KOPT-K1 (cell line): ENCODE measurements around the gene NPM3.
"Not testable (repeated sequence)": the region's sequence is repeated elsewhere in the genome, so short reads cannot be mapped to it uniquely, and the experiment has no call there.

Experiments used
- H3K27ac ChIP-seq: fragments of 200-600 bp; sonication (generic); 2 replicates; pipeline ENCODE4 v1.5.1; 2016; ENCODE audit warnings: antibody characterized with exemption, mild to moderate bottlenecking, low read depth, low read length; ENCODE audit not compliant: poor library complexity, severe bottlenecking
- H3K36me3 ChIP-seq: fragments of 200-600 bp; sonication (generic); 2 replicates; pipeline ENCODE4 v1.5.1; 2017; ENCODE audit warnings: antibody characterized with exemption, mild to moderate bottlenecking, low read length, moderate library complexity; ENCODE audit not compliant: insufficient read depth
- H3K9me3 ChIP-seq: fragments of 200-600 bp; sonication (generic); 2 replicates; pipeline ENCODE4 v1.5.1; 2017; ENCODE audit warnings: antibody characterized with exemption, low read length, mild to moderate bottlenecking; ENCODE audit not compliant: insufficient read depth, poor library complexity, severe bottlenecking

NPM3 gene

DNA sequence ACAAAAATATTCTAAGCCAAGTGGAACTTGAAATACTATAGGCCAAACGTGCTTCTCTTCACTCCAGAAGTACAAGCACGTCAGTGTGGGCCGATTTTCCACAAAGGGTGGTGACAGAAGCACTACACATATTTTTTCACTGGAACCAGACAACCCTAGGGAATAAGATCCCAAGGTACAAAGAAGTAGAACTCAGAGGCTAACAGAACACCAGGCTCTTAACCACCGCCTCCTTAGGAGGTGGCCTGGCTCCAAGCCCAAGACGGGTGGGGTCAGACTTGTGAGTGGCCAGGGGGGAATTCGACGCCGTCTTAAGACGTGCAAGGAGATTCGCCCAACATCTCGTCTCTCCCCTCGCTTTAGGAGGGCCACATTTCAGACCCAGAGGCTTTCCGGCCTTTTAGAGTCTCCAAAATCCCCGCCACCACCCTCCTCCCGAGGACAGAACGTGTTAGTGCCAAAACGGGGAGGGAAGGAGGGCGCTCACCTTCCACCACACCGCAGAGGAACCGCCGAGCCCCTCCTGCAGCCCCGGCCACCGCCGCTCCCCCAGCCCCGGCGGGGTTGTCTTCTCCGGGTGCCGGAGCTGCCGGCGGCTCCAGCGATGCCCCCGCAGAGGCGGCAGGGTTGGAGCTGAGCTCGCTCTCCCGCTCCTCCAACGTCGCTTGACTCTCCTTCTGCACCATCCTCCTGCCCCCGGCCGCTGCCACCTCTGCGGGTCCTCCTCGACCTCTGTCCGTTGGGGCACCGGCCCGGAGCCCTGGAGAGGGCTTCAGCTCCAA is 34.3 kb upstream of the NPM3 start:
- H3K9me3 ChIP-seq, result no peaks in the 10 kb centered on the region
- H3K36me3 ChIP-seq, result peaks cover 15% of the 10 kb centered on the region
- peak overlapping the region; percentile 81 for H3K27ac ChIP-seq

DNA sequence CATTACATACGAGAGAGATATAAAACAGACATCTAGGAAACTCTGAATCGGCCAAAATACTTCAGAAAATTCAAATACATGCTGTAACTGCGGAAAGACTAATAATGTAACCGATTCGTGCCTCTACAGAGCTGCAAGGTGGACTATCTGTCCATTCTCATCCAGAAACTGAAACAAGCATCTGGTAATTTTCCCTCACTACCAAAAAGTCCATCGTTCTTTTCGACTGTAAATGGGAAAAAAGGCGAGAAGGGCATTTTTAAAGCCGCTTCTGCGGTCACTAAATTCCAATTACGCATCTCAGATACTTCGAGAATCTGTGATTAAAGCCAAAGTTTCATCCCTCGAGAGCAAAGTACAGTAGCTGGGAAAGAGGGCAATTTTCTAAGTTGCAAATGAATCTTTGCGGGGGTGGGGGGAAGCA is 33.7 kb upstream of the NPM3 start:
- H3K36me3 ChIP-seq, result peaks cover 22% of the 10 kb centered on the region
- no peaks in the 10 kb centered on the region for H3K9me3 ChIP-seq
- peak overlapping the region; percentile 81 for H3K27ac ChIP-seq

DNA sequence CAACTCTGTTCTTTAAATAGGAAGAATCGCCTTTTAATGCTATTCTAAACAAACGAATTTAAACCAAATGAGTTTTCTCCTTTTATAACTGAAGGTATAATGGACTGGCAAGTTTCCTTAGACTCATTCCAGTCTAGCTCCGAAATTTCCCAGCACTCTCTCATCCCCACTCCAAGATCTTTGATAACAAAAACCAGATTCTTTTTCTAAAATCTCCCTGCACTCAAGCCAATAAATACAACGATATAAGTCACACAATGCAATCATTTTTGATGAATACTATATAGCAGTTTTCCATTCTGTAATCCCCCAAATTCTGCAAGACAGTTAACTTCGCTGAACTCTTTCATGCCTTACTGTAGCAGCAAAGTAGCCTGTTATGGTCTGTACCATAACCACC is 33.1 kb upstream of the NPM3 start:
- Histone ChIP-seq H3K9me3 (no peaks in the 10 kb centered on the region), H3K27ac (peak overlapping the region; percentile 81), H3K36me3 (peaks cover 27% of the 10 kb centered on the region)

- peaks cover 45% of the 10 kb centered on the region for H3K36me3 ChIP-seq
- no peaks in the 10 kb centered on the region for H3K9me3 ChIP-seq
- no peak overlapping the region for H3K27ac ChIP-seq
Measured at GRCh38 chr10:101814466-101815071, 31.3 kb upstream of the NPM3 start.

GRCh38 chr10:101812606-101813005 is 29.4 kb upstream of the NPM3 start:
- peaks cover 65% of the 10 kb centered on the region for H3K36me3 ChIP-seq
- no peak overlapping the region for H3K27ac ChIP-seq
- H3K9me3 ChIP-seq, result no peaks in the 10 kb centered on the region

GRCh38 chr10:101807158-101807557 is 23.9 kb upstream of the NPM3 start:
- no peak overlapping the region for H3K27ac ChIP-seq
- H3K36me3 ChIP-seq, result peaks cover 100% of the 10 kb centered on the region
- no peaks in the 10 kb centered on the region for H3K9me3 ChIP-seq

GRCh38 chr10:101803511-101803910 is 20.3 kb upstream of the NPM3 start:
- H3K36me3 ChIP-seq, result peaks cover 100% of the 10 kb centered on the region
- H3K9me3 ChIP-seq, result no peaks in the 10 kb centered on the region
- no peak overlapping the region for H3K27ac ChIP-seq

DNA sequence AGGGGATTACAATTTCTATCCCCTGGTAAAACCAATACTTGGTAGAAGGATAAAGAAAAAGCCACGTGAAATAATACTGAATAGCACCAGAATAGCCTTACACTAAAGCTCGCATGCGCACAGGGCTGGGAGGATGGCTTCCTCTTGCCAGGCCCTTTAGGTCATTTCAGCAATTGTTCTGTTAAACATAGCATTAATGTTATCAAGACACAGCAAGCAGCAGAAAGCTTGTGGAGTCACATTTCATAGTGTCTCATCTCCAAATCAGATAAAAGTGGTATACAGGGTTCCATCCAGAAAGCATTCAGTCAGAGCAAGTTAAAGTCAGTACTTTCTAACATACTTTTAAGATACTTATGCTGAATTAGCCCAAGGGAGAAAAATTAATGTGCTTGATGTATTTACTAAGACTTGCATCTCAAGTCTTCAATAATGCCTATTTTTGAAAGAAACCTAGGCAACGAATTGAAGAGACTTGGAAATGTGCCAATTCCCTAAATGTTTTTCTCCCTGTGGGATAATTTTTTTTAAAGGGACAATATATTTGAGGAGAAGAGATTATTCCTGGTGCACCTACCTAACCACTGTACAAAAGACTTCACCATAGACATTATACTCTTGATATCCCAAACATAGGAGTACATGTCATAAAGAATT is 14.3 kb upstream of the NPM3 start:
- Histone ChIP-seq H3K27ac (no peak overlapping the region), H3K36me3 (peaks cover 99% of the 10 kb centered on the region), H3K9me3 (no peaks in the 10 kb centered on the region)

GRCh38 chr10:101793526-101793925 is 10.3 kb upstream of the NPM3 start:
- peaks cover 98% of the 10 kb centered on the region for H3K36me3 ChIP-seq
- no peak overlapping the region for H3K27ac ChIP-seq
- H3K9me3 ChIP-seq, result no peaks in the 10 kb centered on the region

DNA sequence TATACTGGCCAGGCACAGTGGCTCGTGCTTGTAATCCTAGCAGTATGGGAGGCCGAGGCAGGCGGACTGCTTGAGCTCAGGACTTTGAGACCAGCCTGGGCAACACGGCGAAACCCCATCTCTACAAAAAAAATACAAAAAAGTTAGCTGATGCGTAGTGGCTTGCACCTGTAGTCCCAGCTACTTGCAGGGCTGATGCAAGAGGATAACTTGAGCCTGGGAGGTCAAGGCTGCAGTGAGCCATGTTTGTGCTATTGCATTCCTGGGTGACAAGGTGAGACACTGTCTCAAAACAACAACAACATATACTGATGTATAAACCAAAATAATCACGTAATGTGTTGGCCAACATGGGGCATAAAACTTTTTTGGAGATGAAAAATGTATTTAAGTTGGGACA is 6.4 kb upstream of the NPM3 start:
- H3K36me3 ChIP-seq, result peaks cover 98% of the 10 kb centered on the region

GRCh38 chr10:101789231-101789630 is 6.0 kb upstream of the NPM3 start:
- H3K36me3 ChIP-seq, result peaks cover 93% of the 10 kb centered on the region
- not testable (repeated sequence) for H3K9me3 ChIP-seq, H3K27ac ChIP-seq

More for the DNA sequence above, 6.4 kb upstream of the NPM3 start:
- H3K9me3 ChIP-seq, result no peaks in the 10 kb centered on the region
- no peak overlapping the region for H3K27ac ChIP-seq

- Histone ChIP-seq H3K9me3 (no peaks in the 10 kb centered on the region), H3K27ac (no peak overlapping the region), H3K36me3 (peaks cover 61% of the 10 kb centered on the region)
Measured at GRCh38 chr10:101785801-101786200, 2.6 kb upstream of the NPM3 start.

DNA sequence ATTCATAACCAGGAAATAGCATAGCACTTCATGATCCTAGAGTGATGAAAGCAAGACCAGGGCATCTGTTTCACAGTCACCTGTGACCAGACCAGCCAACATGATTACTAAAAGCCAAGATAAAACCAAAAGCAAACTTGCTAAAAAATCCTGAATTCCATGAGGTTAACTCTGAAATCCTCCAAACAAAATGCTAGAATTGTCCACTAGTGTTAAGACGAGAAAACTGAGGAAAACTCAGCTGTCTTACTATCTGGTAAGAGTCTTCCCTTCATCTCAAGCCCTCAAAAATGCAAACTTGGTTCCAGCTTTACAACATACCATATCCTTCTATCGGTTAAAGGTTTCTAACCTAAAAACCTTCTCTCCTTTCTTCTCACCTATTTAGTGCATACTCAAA is 1.3 kb upstream of the NPM3 start:
- no peaks in the 10 kb centered on the region for H3K9me3 ChIP-seq
- peaks cover 48% of the 10 kb centered on the region for H3K36me3 ChIP-seq
- H3K27ac ChIP-seq, result no peak overlapping the region

GRCh38 chr10:101783736-101784118 is 481 bp upstream of the NPM3 start:
- peaks cover 40% of the 10 kb centered on the region for H3K36me3 ChIP-seq
- peak overlapping the region; percentile 71 for H3K27ac ChIP-seq

DNA sequence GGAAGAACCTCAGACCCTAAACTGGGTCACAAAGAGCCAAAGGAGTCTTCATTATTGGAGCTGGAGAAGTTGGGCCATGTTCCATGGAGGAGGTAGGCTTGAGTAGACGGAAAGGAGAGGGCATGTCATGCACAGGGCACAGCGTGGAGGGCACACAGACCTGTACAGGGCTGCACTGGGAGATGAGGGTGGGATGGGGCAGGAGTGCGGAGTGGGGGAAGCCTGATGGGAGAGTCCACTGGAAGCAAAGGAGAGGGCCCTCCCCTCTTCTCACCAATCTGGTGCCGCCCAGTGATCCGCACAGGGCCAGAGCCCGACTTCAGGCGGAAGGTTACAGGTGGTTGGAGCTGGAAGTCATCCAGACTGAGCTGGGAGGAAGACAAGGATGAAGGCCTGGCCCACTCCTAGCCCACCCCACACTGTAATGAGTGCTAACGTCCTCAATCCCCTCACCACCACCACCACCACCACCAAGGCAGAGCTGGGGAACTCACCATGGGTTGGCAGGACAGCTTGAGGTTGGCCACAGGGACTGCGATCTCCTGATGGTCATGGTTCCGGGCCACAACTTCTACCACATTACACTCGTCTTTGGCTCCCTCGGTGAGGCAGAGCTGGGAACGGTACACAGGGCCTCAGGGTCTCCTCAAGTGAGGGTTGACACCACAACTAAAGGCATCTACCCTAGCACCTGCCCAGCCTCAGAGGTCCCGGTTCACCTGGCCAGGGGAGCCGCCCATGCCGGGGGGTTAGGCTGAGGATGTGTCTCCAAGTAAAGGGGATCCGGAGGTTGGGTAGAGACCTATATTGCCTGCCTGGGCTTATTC is 1.0 kb downstream of the NPM3 start:
- H3K36me3 ChIP-seq, result peaks cover 30% of the 10 kb centered on the region
- H3K27ac ChIP-seq, result peak overlapping the region; percentile 71

More at GRCh38 chr10:101783736-101784118, 481 bp upstream of the NPM3 start:
- no peaks in the 10 kb centered on the region for H3K9me3 ChIP-seq

More for the DNA sequence above, 1.0 kb downstream of the NPM3 start:
- H3K9me3 ChIP-seq, result no peaks in the 10 kb centered on the region
